LHCN-M2 (cell line): Measurements from ENCODE around the gene IFNL3. TPM values are rescaled to one million over a fixed set of nuclear protein-coding genes. Genes with fewer than 3 reads are reported as not detected.

Source experiments
- DNase-seq: peaks from one replicate; pipeline ENCODE4 v3.0.0-alpha.2; 2012; ENCODE audit warnings: low read depth
- total RNA-seq: library from RNA; depleted of rRNA; stranded (reverse); fragments of >200 nt; gene quantifications from 2 replicates; pipeline ENCODE4 v1.2.3, GENCODE V29; 2014; rRNA removed

IFNL3 gene
- total RNA-seq, 1 experiment from 2014 or later = not detected

GRCh38 chr19:39194832-39195542 is 49.8 kb downstream of the IFNL3 start:
- DNase-seq = no peak

GRCh38 chr19:39193803-39194202 is 51.0 kb downstream of the IFNL3 start:
- DNase-seq = no peak

Other genes with a start within 250 kb of the IFNL3 start
- 4.4 and 14.0 TPM in 2 replicates for gene FBXO27, start 212.5 kb downstream of the IFNL3 start, total RNA-seq
- gene ACP7, start 160.6 kb downstream of the IFNL3 start, total RNA-seq = 0.13 and 0.29 TPM in 2 replicates
- gene PAK4, start 119.2 kb downstream of the IFNL3 start, total RNA-seq = 10.8 and 15.5 TPM in 2 replicates
- gene NCCRP1, start 48.0 kb downstream of the IFNL3 start, total RNA-seq = not detected in 2 replicates
- gene SYCN, start 40.7 kb downstream of the IFNL3 start, total RNA-seq = not detected in 2 replicates
- not detected in 2 replicates for gene IFNL4, start 3.9 kb upstream of the IFNL3 start, total RNA-seq
- gene IFNL2, start 23.4 kb upstream of the IFNL3 start, total RNA-seq = not detected in 2 replicates
- gene IFNL1, start 51.4 kb upstream of the IFNL3 start, total RNA-seq = not detected in 2 replicates
- gene LRFN1, start 75.9 kb upstream of the IFNL3 start, total RNA-seq = 0.13 TPM in 1 of 2 replicates, not detected in the other
- gene GMFG, start 91.0 kb upstream of the IFNL3 start, total RNA-seq = not detected in 2 replicates
- 90.4 and 126 TPM in 2 replicates for gene SAMD4B, start 97.4 kb upstream of the IFNL3 start, total RNA-seq
- gene PAF1, start 146.1 kb upstream of the IFNL3 start, total RNA-seq = 51.9 and 61.7 TPM in 2 replicates
- 32.8 and 38.7 TPM in 2 replicates for gene MED29, start 146.4 kb upstream of the IFNL3 start, total RNA-seq
- 9.3 and 15.0 TPM in 2 replicates for gene ZFP36, start 161.8 kb upstream of the IFNL3 start, total RNA-seq
- gene PLEKHG2, start 167.7 kb upstream of the IFNL3 start, total RNA-seq = 19.9 and 23.4 TPM in 2 replicates
- 159 and 209 TPM in 2 replicates for gene RPS16, start 190.9 kb upstream of the IFNL3 start, total RNA-seq
- 74.8 and 79.0 TPM in 2 replicates for gene SUPT5H, start 200.6 kb upstream of the IFNL3 start, total RNA-seq
- gene TIMM50, start 235.8 kb upstream of the IFNL3 start, total RNA-seq = 99.1 and 120 TPM in 2 replicates